Body of pancreas (tissue), 4 donors: ENCODE data around the gene GLI2. TPM values are rescaled to one million over a fixed set of nuclear protein-coding genes. Genes with fewer than 3 reads are reported as not detected.

ENCODE experiments used
- ATAC-seq: fragments of 150-250 bp; one replicate; pipeline ENCODE4 v1.9.1; 2016
- DNase-seq, 4 donors: peaks; one replicate each; pipeline ENCODE4 v3.0.0-alpha.2; 2019
- H3K27ac ChIP-seq, 4 donors: fragments of 200-600 bp; sonication (generic); 1 replicate in 3 of 4; 2 replicates in 1 of 4; pipeline versions ENCODE4 v1.5.1 to v1.6.1; 2016 to 2019; ENCODE audit warnings: mild to moderate bottlenecking in 1 of 4, mixed read lengths in 1 of 4, moderate library complexity in 1 of 4
- H3K27me3 ChIP-seq, 2 donors: fragments of 200-600 bp; sonication (generic); one replicate each; pipeline ENCODE4 v1.6.0; 2016; ENCODE audit warnings: mild to moderate bottlenecking in 1 of 2
- H3K36me3 ChIP-seq, 2 donors: fragments of 200-600 bp; sonication (generic); replicated peaks in 1 of 2; 2 replicates each; pipeline ENCODE4 v1.5.1; 2016; ENCODE audit warnings: low read depth in 2 of 2; ENCODE audit not compliant: insufficient read depth in 1 of 2
- H3K4me1 ChIP-seq: fragments of 200-600 bp; sonication (generic); one replicate; pipeline ENCODE4 v1.6.0; 2016
- H3K4me3 ChIP-seq, 2 donors: fragments of 200-600 bp; sonication (generic); 1 replicate in 1 of 2; 2 replicates in 1 of 2; pipeline ENCODE4 v1.5.1; 2016 to 2019
- H3K9me3 ChIP-seq, 3 donors: fragments of 200-600 bp; sonication (generic); 1 replicate in 2 of 3; 2 replicates in 1 of 3; pipeline ENCODE4 v1.5.1; 2016
- CTCF ChIP-seq, 7 experiments: fragments of 450-650 bp in 4 of 7; fragments of 200-600 bp in 3 of 7; sonication (generic) in 3 of 7; IDR thresholded peaks; one replicate each; pipeline ENCODE4 v1.5.1; 2016 to 2019; ENCODE audit warnings: antibody characterized with exemption in 7 of 7
- POLR2A ChIP-seq, 3 donors: fragments of 450-650 bp; IDR thresholded peaks; one replicate each; pipeline ENCODE4 v1.6.1; 2016; ENCODE audit warnings: antibody characterized with exemption in 3 of 3, mild to moderate bottlenecking in 2 of 3
- WGBS, 2 donors: methylation state at CpG; one replicate each; pipeline ENCODE4 v1.1.5; 2017; 5-methylcytosine and 5-hydroxymethylcytosine counted together
- intact Hi-C: fragments of 100-400 bp; cut with DNase I; formaldehyde crosslinking; loops from one replicate; pipeline ENCODE4 v1.15.1; 2023
- total RNA-seq, 2 donors: library from RNA; depleted of rRNA; stranded (reverse); fragments of >200 nt; gene quantifications; one replicate each; pipeline ENCODE4 v1.1.0, GENCODE V29; 2016

Gene GLI2
- total RNA-seq, 2 donors from 2014 or later: 1.0 to 1.3 TPM

GRCh38 chr2:120702801-120703200 is 32.9 kb upstream of the GLI2 start:
- Histone ChIP-seq H3K4me3 (no peak overlapping the region), H3K36me3 (no peaks in the 10 kb centered on the region), H3K9me3 (no peaks in the 10 kb centered on the region), H3K27ac (no peak overlapping the region), H3K4me1 (no peaks in the 10 kb centered on the region), H3K27me3 (no peaks in the 10 kb centered on the region)
- intact Hi-C loops: no loop called here
- ATAC-seq (no peak), DNase-seq (no peak)
- 87 to 89% methylated on average over 13 of the region's 13 CpGs for WGBS, 2 donors
- TF ChIP-seq POLR2A (IDR thresholded peaks at IDR 0.05) (no peak), CTCF (IDR thresholded peaks at IDR 0.05) (no peak)

- intact Hi-C loops: no loop called here
- no peak for TF ChIP-seq POLR2A (IDR thresholded peaks at IDR 0.05)
- TF ChIP-seq CTCF (IDR thresholded peaks at IDR 0.05): no peak
- Histone ChIP-seq H3K36me3 (no peaks in the 10 kb centered on the region), H3K27me3 (no peaks in the 10 kb centered on the region), H3K27ac (no peak overlapping the region), H3K9me3 (no peaks in the 10 kb centered on the region), H3K4me3 (no peak overlapping the region), H3K4me1 (no peaks in the 10 kb centered on the region)
- DNase-seq (no peak), ATAC-seq (no peak)
- WGBS, 2 donors: 91 to 92% methylated on average over 4 of the region's 4 CpGs
These were observed 32.2 kb upstream of the GLI2 start for GRCh38 chr2:120703330-120703994.

GRCh38 chr2:120704696-120705095 is 31.0 kb upstream of the GLI2 start:
- no peaks in the 10 kb centered on the region for H3K4me1 ChIP-seq
- H3K9me3 ChIP-seq: no peaks in the 10 kb centered on the region
- no peak for ATAC-seq
- 41 to 79% methylated on average over 2 of the region's 2 CpGs for WGBS, 2 donors
- H3K27me3 ChIP-seq: no peaks in the 10 kb centered on the region
- no peak for DNase-seq
- H3K36me3 ChIP-seq: no peaks in the 10 kb centered on the region
- no peak overlapping the region for H3K4me3 ChIP-seq
- H3K27ac ChIP-seq: no peak overlapping the region
- intact Hi-C loops: no loop called here
- TF ChIP-seq POLR2A (IDR thresholded peaks at IDR 0.05) (no peak), CTCF (IDR thresholded peaks at IDR 0.05) (no peak)

GRCh38 chr2:120707816-120708215 is 27.9 kb upstream of the GLI2 start:
- no peaks in the 10 kb centered on the region for H3K9me3 ChIP-seq
- no peaks in the 10 kb centered on the region for H3K36me3 ChIP-seq
- 80 to 89% methylated on average over 3 of the region's 3 CpGs for WGBS, 2 donors

More at GRCh38 chr2:120707816-120708215, 27.9 kb upstream of the GLI2 start:
- DNase-seq (no peak), ATAC-seq (no peak)
- intact Hi-C loops: no loop called here
- TF ChIP-seq POLR2A (IDR thresholded peaks at IDR 0.05): no peak
- no peak for TF ChIP-seq CTCF (IDR thresholded peaks at IDR 0.05)
- Histone ChIP-seq H3K27ac (no peak overlapping the region), H3K4me3 (no peak overlapping the region), H3K4me1 (no peaks in the 10 kb centered on the region), H3K27me3 (no peaks in the 10 kb centered on the region)
